Kidney glomerular epithelial cell (primary cell): ENCODE measurements around the gene TMEM212.
"Not testable (repeated sequence)": the region's sequence is repeated elsewhere in the genome, so short reads cannot be mapped to it uniquely, and the experiment has no call there.

Source experiments
- DNase-seq: peaks from one replicate; lab custom pipeline; 2025; lab: John Stamatoyannopoulos, UW

TMEM212 gene

DNA sequence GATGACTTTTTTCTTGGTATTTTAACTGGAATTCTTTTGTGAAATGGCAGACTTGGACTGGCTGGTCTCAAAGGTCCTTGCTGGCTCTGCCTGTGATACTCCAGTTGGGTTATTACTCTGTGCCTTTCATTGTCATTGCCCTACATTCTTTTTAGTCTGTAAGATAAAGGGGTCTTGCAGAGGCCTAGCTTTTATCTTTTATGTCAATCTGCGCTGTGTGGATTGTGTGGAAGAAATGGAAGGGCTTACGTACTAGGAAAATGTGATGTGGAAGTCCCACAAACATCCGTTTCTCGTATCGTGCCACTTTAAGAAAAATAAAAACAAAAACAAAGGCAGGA is 8.7 kb upstream of the TMEM212 start:
- no peak for DNase-seq

DNA sequence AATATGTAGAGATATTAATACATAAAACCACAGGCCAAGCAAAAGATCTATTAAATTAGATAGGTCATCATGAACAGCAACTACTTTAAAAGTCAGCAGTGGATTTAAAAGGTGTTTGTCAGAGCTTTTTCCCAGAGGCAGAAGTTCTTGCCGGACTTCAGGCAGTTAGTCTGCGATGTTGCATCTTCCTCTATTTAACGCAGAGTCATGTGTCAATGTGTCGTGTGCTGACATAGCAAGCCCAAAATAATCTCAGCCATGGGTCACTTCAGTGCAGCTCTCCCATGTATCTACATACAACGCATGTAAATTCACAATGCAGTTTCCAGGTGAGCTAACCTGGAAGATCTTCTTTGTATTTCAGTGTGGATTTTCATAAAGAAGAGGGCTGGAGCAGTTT is 8.0 kb upstream of the TMEM212 start:
- no peak for DNase-seq

DNA sequence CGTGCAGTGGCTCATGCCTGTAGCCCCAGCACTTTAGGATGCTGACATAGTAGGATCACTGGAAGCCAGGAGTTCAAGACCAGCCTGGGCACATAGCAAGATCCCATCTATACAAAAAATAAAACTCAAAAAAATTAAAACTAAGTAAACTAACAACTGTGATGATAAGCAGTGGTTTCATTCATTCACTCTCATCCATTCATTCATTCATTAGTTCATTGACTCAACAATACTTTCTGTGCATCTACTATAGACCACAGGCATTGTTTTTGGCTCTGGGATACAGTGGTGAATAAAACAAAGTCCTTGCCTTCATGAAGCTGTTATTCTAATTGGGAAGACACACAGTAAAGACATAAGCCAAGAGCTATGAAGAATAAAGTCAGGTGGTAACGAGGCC is 7.5 kb upstream of the TMEM212 start:
- DNase-seq, result no peak

DNA sequence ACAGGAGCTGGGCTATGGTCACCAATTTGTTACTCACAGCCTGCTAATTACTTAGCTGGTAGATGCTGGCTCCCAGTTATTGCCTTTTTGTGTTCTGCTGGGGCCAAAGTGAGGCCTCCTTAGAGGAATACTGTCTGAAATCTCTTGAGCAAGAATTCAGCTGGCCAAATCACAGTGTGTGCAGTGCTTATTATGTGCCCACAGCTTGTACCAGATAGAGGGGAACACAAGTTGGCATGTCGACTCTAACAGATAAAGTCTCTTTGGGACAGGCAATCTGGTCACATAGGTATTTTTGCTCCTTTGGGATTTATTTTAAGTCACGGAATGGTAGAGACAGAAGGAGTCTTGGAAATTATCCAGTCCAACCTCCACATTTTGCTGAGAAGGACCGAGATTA is 6.3 kb upstream of the TMEM212 start:
- DNase-seq, result no peak

DNA sequence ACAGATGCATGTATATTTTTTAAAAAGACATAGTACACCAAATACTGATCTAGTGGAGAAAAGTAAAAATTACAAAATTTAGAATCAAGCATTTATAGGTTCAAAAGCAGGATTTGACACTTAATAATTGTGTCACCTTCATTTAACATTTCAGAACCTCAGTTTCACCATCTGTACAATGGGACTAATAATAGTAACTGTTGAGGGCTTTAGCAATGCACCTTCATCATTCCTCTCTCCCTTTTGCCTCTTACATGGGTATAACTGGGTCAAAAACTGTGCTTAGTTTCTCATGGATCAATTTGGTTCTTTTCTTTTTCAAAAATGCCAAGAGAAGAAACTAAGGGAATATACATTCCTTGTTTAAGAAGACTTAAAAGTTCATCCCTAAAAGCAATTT is 5.5 kb upstream of the TMEM212 start:
- no peak for DNase-seq

DNA sequence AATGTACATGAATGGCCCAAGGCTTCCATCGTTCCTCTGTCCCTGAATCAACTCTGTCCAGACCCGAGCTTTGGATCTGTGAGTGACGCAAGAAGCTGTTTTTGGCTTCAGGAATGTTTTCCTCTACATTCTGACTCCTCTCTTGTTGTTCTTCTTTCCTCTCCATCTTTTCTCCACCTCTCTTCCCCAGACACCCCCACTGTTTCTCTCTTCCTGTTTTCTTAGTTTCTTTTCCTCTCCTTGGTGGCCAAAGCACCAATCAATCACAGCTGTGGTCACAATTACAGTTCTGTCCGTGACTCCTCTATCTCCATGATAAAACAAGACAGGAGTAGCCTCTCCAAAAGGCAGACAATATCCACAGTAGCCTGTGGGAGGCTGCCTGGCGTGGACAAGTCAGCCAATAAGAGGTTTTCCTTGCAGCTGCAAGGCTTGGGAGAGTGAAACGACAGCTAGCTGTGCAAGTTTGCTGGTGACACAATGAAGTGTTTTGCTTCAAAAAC is 4.9 kb upstream of the TMEM212 start:
- peak; percentile 41 for DNase-seq

DNA sequence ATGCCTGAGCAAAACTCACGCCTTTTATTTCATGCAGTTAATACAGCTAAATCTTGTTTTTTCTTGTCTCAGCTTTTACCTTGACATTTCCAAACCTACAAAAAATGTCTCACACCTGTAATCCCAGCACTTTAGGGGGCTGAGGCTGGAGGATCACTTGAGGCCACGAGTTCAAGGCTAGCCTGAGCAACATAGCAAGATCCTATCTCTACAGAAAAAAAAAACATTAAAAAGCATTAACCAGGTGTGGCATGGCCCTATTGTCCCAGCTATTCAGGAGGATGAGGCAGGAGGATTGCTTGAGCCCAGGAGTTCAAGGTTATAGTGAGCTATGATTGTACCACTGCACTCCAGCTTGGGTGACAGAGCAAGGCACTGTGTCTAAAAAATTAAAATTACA is 3.9 kb upstream of the TMEM212 start:
- DNase-seq, result no peak

DNA sequence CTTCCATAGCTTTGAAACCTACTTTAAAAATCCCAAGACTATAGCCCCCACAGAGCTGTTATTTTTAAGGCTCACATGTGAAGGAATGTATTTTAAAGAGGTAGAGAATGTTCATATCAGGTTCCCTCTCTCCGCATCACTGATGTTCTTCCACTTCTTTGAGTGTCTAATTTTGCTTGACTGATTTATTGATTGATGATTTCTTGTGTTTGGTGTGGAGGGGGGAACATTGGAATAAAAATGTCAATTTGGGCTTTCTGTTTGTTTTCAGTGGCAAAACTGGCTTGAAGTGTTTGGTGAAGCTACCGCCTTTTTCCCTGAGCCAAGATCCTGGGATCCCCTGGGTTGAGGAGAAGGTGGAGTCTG is 2.7 kb upstream of the TMEM212 start:
- DNase-seq, result no peak

DNA sequence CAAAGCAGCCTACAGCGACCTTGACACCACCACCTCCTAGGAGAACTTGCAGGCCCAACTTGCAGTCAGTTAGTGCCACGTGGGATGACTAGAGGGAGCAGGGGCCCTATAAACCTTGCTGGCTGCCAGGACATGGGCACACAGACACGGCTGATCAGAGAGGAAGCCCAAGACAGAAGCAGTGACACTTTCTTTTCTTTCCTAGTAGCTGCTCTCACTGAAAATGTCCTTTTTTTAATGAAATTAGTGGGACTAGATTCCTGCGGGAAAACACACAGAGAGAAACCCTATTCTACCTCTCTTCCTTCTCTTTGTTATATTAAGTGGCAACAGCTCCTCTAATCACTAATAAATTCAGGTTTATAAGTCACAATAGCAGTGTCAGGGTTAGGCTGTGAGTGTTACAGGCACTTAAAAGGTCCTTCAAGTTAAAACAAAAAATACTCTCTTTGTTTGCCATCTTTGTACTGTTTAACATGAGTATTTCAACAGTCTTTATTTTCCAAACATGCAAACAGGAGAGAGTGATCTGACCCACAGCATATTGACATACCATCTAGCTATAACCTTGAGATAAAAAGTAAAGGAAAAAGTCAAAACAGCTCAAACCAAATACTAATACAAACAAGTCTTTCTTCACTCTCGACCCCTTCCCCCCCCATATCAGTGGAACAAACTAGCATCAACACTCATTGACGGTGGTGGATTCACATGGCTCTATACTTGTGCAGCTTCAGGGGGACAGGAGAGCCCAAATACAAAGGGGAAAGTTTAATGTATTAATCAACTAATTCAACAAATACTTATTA is 2.1 kb upstream of the TMEM212 start:
- no peak for DNase-seq

DNA sequence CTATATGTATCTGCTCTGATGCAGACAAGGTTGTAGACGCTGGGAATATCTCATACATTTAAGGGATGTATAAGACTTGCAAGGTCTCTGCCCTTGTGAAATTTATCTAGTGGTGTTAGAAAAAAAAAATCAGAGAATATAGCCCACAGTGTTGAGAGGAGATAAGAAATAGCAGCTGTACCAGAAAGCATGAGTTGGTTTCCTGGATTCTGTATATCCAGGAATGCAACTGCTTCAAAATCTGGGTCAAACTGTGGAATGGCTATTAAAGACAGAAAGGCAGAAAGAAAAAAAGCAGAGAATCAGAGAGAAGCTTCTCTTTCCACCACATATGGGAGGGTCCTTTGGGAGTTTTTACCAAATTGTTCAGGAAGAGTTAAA is 1.5 kb upstream of the TMEM212 start:
- no peak for DNase-seq

DNA sequence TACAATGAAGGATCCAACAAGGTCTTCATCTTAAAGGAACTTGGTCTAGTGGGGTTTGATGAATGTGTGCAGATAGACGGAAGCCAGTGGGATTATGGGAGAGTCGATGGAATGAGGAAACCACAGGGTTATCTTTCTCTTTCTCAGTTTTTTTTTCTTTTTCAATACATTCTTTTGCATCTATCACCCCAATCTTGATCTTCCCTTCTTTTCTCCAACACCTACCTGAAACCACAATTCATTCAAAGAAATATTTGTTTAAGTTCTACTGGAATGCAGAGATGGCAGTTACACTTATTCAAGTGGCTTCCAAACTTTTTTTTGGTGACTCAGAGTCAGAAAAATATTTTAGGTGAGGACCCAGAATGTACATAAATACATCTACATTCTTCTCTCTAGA is 1.7 kb downstream of the TMEM212 start:
- no peak for DNase-seq

DNA sequence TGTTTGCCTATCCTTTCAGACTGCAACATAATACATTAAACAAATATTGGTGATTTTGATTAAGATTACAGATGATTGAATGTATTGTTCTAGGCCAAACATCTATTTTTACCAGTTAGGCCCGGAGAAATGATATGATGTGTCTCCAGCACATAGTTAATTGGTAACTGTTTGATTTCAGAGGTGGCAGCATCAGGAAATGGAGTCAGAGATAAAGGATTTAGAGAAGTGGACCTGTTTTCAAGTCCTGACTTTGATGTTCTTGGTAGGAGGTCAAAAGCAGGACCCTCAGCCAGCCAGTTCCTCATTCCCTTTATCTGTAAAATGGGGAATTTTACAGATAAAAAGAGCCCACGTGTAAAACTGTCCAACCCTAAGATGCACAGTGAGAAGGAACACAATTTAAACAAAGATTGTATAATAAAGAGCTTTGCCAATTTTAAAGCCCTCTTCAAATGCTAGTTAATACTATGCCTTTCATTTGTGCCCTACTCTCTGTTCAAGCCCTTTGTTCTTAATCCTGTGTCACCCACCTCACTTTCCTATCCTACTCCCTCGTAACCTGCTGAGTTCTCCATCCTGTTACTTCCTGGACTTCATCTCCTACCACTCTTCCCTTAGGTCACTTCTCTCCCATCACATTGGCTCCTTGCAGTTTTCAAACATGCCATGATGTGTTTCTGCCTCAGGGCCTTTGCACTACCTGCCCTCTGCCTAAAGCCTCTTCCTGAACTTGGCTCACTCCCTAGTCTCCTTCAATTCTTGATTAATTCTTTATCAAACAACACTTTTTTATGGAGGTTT is 2.5 kb downstream of the TMEM212 start:
- DNase-seq, result no peak

DNA sequence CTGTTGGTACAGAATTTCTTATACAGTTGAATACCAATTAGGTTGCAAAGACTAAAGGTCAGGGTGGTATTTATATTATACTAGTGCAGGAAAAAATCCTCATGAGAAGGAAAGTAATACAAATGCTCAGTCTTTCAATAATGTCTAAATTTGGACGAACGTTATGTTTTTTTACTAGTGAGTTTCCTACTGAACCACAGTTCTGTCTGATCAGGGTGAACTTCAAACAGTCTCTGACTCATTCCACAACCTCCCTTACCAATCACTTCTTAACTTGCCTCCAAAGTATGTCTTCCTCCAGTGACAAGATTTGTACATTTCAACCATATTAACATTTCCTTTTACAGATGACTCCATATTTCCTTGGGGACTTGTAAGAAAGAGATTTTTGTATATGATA is 3.4 kb downstream of the TMEM212 start:
- DNase-seq, result no peak

DNA sequence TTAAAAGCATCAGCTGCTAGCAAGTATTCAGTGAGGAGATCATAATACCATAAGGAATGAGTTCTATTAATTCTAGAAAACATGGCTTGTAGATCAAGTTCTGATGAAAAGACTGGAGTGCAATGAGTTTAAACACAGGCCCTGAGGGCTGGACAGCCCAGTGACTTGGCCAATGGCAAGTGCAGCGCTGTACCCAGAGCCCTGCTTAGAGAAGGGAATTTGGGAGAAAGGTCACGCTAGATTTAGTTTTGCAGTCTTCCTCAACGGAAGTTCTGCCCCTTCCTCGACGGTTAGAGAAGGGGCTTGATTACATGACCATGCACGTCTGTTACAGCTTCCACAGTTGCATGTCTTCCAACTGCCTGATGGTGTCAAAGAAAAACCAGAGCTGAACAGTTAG is 4.0 kb downstream of the TMEM212 start:
- DNase-seq, result no peak

DNA sequence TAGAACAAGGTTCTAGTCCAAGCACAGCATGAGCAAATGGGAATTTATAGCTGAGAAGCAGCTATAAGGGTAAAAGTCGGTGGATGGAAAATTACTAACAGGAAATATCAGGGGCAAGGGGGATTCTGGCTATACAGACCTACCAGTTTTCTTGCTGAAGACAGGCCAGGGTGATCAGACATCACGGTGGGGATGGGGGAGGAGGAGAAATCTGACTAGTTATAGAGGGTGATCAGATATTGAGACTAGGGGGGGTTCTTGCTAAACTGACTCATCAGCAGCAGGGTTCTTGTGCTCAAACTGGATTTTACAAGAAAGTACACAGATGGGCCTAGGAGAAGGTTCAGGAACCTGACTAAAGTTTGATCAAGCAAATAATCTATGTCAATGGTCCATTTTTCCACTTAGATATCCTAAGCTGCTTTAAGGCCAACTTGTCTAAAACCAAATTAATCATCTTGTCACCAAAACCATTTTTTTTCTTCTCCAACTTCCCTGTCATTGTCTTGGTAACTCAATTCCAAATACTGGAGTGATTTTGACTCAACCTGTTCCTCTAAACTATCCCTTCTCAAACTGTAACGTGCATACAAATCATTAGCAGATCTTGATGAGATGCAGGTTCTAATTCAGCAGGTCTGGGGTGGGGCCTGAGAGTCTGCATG is 4.6 kb downstream of the TMEM212 start:
- no peak for DNase-seq

DNA sequence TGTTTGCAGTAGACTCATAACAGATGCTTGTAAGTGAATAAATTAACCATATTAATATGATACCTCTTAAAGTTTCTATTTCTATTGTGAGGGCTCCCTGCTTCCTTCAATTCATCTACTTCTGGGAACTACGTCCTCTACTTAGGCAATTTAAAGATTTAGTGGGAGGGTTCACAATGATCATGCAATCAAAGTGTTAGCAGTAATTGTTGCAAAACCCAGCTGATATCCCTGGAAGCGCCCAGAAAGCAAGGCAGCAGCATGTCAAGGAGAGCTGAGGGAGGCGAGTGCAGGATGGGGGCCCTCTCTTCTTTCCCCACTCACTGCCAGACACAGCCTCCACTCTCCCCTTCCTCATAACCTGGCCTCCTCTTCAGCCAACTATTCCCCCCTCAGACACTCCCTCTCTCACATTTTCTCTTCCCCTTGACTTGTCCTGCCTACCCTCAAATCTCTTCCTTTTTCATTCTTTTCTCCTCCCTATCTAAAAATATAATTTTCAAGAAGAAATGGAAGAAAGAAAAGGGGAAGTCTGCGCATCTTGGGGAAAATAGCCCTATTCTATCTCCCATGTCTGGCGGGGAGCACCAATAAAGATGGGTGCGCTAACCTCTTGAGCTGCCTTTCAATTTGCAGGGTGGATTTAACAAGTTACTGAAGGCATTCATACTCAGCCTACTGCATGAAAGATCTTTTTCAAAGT is 6.6 kb downstream of the TMEM212 start:
- no peak for DNase-seq

DNA sequence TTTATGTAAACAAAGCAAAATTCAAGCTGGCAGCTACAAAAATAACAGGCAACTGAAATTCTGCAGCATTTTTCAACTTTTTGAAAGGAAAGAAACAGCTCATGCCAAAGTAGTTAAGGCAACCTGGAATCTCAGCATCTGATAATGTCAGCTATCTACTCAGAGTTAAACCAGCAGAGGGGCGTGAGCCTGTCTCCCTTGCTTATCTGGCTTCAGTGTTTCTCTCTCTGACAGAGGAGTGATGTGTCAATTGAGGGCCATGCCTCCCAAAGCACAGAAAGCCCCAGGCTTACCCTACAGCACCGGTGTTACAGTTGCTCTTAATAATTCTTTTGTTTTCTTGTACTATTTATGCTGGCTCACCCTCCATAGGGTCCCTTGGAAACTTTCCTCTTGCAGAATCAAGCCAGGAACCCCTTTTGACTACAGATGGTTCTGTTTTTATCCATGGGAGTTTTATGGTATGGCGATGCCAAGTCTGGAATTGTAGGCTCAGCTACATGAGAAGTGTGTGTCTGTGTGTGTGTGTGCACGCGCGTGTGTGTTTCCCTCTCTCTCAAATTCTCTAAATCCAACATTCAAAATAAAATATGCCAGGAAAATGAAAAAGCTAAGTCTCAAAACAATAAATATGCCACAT is 7.3 kb downstream of the TMEM212 start:
- DNase-seq, result no peak

DNA sequence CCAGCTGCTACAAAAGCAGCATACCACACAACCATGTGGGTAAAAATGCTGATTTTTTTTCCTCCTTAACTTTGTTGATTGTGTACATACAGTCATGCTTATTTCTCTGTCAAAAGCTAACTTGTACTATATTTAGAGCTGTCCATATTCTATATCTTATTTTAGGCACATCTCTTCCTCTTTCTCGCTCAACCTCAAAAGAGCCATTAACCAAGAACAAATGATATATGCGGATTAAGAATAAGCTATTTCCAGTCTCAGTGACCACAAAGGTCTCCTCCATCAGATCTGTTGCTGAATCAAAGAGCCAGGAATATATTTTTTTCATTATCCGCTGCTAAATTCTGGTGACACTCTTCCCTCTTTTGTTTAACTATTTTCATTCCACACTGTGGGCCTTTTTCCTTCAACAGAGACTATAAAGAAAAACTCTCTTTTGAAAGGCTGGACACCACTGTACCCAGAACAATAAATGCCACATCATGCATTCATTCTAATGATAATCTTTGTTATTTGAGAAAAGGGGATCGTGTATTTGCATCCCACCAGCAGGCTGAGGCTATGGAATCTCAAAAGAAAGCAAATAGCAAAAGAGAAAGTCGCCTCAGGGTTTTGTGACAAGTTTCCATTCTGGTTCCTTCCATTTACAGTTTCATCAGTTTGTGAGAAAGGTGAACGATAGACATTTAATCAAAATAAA is 8.0 kb downstream of the TMEM212 start:
- no peak for DNase-seq

DNA sequence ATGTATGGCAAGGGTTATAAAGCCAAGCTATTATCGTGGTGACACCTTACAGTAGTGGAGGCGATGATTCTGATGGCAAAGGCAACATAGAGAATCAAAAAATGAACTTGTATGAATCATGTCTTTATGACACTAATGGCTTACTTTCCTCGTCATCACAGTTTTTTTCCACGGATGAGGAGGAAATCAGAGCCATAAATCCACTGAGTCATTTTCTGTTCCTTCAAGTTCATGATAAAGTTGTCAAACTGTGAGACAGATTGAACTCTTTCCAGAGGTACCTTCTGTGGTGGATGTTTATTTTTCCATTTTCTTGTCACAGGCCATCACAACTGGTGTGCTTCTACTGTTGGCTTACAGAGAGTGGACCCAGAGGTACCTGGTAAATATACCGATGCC is 8.5 kb downstream of the TMEM212 start:
- no peak for DNase-seq

DNA sequence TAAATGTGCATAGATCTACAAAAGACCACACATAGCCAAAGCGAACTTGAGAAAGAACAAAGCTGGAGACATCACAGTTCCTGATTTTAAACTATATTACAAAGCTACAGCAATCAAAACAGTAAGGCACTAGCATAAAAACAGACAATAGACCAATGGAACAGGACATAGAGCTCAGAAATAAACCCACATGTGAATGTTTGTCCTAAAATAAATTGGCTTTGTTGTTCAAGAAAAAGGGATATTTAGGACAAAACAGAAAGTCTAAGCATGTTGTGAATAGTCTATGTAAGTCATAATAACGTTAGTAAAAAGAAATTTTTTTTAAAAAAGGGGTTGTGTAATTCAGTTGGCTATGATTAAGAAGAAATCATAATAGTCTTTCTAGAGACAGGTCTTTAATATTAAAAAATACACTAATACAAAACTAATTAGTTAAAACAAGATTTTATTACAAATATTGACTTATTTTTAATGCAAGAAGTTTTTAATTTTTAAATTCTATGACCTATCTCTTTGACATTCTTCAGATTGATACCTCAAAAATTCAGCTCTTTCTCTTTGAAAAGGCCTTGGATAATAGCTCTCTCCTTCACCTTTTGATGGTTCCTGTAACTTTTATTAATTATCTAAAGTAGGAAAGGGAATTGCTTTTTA is 11.6 kb downstream of the TMEM212 start:
- DNase-seq, result no peak

DNA sequence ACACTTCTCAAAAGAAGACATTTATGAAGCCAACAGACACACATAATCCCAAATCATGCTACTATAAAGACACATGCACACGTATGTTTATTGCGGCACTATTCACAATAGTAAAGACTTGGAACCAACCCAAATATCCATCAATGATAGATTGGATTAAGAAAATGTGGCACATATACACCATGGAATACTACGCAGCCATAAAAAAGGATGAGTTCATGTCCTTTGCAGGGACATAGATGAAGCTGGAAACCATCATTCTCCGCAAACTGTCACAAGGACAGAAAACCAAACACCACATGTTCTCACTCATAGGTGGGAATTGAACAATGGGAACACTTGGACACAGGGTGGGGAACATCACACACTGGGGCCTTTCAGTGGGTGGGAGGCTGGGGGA is 15.6 kb downstream of the TMEM212 start:
- not testable (repeated sequence) for DNase-seq
